GM21528 (cell line): ENCODE measurements around the gene MDGA2.
"Not testable (repeated sequence)": the region's sequence is repeated elsewhere in the genome, so short reads cannot be mapped to it uniquely, and the experiment has no call there.

ENCODE experiments used
- ATAC-seq: cut with Tn5 transposase; IDR thresholded peaks from one replicate; pipeline ENCODE4 v1.9.1; 2021; ENCODE audit warnings: mild to moderate bottlenecking, moderate library complexity; ENCODE audit not compliant: unreplicated experiment, low FRiP score

The MDGA2 gene

DNA sequence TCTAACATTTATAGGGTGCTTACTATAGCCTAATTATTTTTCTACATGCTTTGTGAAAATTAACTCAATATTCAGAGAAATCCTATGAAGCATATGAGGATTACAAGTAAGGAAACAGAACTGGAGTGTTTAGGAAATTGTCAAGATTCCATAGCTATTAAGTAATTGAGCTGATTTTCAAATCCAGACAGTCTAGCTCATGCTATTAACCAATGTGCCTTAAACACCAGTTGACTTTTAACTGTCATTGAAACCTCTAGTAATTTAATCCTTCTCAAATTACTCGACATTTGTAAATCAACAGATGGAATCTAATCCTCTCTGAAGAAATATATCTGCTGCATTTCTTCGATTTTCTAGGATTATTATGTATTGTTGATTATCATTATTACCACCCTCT lies 488.9 kb downstream of the MDGA2 start:
- ATAC-seq: no peak

DNA sequence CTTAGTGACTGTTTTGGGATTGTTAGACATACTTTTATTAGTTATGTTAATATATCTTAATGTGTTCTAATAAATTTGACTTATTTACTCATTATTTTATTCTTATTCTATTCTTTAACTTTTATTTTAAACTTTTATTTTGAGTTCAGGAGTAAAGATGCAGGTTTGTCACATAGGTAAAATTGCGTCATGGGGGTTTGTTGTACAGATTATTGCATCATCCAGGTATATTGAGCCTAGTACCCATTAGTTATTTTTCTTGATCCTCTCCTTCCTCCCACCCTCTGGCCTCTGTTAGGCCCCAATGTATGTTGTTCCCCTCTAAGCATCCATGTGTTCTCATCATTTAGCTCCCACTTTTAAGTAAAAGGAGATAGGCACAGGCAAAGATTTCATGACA lies 495.5 kb downstream of the MDGA2 start:
- ATAC-seq: no peak

GRCh38 chr14:47171896-47172295 lies 503.5 kb downstream of the MDGA2 start:
- not testable (repeated sequence) for ATAC-seq

DNA sequence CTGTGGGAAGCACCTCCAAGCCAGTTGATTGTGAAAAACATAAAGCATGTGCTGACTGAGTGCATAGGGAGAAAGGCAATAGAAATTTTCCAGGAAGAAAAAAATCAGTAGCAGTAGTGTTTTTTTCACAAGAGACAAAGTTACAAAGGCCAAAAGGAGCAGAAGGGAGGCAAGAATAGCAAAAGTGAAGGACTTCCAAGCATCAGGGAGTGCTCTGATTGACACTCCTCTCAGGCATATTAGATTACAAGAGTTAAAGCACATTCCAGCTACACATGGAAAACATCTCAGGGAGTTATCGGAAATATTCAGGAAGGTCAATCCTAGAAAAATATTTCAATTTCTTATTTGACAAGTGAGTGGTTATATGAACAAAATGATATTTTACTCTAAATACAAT lies 508.0 kb downstream of the MDGA2 start:
- ATAC-seq: no peak

- ATAC-seq: no peak
These were observed 520.0 kb downstream of the MDGA2 start for GRCh38 chr14:47155395-47155794.

DNA sequence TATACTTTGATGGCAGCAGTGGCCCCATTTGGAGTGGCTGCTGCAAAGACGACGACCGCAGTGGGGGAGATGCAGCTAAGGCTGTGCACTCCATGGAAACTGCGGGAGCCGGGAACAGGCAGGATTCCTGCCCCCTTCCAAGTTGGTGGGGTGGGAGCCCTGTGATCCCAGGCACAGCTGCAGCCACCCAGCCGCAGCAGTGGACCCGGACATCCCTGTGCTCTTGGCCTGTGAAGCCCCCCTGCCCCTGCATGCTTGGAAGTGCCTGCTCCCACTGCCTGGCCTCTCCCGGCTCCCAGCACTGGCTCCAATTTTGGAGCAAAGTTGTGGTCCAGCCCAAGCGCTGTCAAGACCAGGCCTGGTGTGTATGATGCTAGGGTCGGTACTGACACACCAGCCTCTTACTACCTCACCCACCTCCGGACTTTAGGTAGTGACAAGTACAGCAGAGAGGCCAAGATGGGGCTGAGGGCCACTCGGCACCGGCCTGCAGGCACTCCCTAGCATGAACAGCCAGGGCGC lies 521.1 kb downstream of the MDGA2 start:
- ATAC-seq: no peak

DNA sequence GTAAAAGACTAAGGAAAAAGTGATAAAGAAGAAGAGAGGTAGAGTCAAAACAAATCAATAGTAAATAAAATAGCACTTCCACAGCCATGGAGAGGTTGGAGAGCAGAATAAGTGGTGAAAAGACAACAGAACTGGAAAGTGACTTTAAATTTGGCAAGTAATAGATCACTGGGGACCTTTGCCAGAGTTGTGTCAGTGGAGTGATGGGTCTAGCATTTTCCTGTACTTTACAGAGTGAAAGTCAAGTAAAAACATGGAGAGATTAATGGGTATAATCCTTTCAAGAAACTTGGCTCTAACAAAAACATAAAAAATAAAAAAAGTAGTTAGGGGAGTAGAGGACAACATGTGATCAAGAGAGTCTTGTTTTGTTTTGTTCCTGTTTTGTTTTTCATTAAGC lies 521.7 kb downstream of the MDGA2 start:
- ATAC-seq: no peak

GRCh38 chr14:47150267-47150666 lies 525.1 kb downstream of the MDGA2 start:
- no peak for ATAC-seq

DNA sequence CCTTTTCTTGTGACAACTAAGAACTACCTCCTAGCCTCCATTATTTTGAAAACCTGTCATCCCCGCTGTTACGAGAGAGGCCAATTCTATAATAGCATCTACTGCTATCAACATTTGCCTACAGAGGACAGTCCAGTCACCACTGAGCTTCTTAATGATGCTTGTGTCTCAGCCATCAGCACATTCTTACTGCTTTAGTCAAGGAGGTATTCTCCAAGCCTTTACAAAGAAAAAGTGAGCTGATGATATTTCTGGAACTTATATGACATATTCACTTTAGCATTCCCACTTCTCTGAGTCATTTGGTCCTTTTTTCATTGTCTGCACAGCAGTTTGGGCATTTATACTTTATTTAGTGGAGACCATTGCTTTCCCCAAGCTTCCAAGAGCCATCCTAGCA lies 526.1 kb downstream of the MDGA2 start:
- ATAC-seq: no peak

- no peak for ATAC-seq
These were observed 526.7 kb downstream of the MDGA2 start for GRCh38 chr14:47148686-47149085.

GRCh38 chr14:47120645-47121044 lies 554.8 kb downstream of the MDGA2 start:
- no peak for ATAC-seq

GRCh38 chr14:47103771-47104170 lies 571.6 kb downstream of the MDGA2 start:
- ATAC-seq: no peak

- ATAC-seq: no peak
These were observed 572.9 kb downstream of the MDGA2 start for GRCh38 chr14:47102472-47102871.

DNA sequence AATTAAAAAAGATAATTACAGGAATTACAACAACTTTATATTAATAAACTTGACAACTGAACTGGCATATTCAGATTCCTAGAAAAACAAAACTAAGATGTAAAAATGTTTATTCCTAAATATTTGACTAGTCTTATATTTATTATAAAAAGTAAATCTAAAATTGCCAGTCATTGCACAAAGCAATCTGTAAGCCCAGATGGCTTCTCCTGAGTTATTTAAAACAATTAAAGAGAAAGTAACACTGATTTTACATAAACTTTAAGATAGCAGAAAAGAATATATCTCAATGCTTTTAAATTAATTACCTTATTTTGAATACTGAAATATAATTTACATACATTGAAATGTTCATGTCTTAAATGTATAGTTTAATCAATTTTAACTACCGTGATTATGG lies 589.7 kb downstream of the MDGA2 start:
- no peak for ATAC-seq

DNA sequence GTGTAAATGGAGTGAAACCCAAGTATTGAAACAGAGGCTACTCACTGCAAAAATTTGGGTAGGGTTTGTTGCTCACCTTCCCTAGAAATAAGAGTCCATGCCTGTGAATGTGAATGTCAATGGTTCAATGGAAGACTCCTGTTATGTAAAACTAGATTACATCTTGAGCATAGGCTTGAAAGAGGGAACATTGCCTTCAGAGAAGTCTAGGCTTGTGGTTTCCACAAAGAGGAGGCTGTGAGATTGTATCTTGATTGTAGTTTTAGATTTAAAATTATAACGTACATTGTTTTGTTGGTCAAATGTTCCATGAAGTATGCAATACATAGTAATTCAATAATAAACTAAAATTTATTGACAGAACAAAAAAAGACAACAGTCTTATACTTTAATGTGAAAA lies 610.1 kb downstream of the MDGA2 start:
- ATAC-seq: no peak

GRCh38 chr14:47060050-47060449 lies 615.4 kb downstream of the MDGA2 start:
- ATAC-seq: no peak

DNA sequence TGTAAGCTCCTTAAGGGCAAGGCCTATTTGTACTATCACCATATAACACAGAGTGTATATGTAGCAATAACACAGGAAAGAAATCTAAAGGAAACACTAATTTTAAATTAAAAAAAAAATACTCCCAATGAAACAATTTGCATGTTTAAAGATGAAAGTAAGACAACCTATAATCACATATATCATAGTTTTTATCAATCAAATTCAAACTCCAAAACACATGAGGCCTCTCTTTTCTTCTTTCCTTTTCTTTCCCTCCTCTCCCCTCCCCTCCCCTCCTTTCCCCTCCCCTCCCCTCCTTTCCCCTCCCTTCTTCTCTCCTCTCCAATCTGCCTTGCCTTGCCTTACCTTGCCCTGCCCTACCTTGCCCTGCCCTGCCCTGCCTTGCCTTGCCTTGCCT lies 618.0 kb downstream of the MDGA2 start:
- no peak for ATAC-seq

DNA sequence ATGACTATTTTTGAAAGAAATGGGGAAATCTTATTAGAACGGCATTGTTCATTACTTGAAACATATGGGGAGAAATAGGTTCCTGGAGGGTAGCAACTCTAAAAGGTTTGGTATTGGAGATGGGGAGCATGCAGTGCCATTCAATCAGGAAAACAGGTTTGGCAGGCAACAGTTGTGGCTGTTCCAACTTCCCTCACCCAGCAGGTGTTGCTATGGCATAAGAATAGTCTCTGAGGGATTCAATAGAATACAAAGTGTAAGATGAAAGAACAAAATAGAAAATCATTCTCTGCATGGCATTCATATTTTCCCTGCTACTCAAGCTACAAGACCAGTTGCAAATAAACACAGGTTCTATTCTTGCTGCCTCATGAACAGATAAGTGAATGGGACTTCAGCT lies 630.6 kb downstream of the MDGA2 start:
- no peak for ATAC-seq

GRCh38 chr14:47040550-47040949 lies 634.9 kb downstream of the MDGA2 start:
- no peak for ATAC-seq

- no peak for ATAC-seq
These were observed 636.1 kb downstream of the MDGA2 start for GRCh38 chr14:47039336-47039735.

DNA sequence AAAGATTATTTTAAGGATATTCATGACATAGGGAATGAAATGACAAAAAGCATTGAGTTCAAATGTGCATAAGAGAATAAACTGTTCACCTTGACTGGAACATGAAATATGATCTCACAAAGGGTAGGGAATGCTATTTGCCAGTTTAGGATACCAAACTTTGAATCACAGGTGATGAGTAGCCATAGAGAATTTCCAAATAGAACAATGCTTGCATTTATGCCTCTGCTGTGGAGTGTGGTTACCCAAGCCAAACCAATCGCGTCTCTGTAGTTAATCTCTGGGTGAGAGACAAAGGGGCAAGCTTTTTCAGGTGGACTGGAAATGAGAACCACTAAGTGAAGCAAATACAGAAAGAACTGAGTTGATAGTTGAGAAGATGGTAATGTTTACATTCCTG lies 652.7 kb downstream of the MDGA2 start:
- no peak for ATAC-seq

DNA sequence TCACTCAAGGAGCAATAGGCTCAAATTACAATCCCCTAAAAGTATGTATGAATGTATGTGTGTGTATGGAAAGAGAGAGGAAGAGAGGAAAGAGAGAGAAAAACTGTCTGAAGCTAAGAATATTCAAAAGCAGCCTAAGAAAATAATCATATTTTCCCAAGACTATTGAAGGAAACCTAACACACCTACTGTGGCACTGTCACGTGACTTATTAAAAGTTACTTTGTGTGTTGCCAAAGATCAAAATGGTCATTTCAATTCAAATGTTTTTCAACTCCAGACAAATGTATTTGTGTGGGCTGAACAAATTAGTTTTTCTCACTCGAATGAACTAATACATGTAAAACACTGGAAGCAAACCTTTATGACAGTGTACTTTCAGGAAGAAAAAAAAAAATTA lies 654.9 kb downstream of the MDGA2 start:
- ATAC-seq: no peak

DNA sequence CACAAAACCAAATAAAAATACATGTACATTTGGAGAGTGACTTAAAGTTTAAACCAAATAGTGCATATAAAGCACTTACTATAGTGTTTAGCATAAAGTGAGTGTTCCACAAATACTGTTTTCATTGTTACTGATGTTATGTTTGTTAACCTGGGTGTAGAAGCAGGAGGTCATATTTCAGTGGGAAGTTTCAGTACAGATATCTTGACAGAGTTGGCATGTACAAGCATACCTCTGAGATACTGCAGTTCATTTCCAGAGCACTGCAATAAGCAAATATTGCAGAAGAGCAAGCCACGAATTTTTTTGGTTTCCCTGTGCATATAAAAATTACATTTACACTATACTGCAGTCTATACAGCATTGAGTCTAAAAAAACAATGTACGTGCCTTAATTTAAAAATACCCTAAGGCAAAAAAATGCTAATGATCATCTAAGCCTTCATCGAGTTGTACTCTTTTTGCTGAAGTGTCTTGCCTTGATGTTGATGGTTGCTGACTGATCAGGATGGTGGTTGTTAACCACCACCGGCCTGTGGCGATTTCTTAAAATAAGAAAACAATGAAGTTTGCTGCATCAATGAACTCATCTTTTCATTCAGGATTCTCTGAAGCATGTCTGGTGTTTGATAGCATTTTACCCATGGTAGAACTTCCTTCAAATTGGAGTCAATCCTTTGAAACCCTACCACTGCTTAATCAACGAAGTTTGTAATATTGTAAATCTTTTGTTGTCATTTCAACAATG lies 662.7 kb downstream of the MDGA2 start:
- ATAC-seq: no peak
